ENCODE results near the gene ASAH2B. TPM values are rescaled to one million over a fixed set of nuclear protein-coding genes. Genes with fewer than 3 reads are reported as not detected.

Gene ASAH2B
- total RNA-seq = 1.1 and 1.9 TPM in 2 replicates

DNA sequence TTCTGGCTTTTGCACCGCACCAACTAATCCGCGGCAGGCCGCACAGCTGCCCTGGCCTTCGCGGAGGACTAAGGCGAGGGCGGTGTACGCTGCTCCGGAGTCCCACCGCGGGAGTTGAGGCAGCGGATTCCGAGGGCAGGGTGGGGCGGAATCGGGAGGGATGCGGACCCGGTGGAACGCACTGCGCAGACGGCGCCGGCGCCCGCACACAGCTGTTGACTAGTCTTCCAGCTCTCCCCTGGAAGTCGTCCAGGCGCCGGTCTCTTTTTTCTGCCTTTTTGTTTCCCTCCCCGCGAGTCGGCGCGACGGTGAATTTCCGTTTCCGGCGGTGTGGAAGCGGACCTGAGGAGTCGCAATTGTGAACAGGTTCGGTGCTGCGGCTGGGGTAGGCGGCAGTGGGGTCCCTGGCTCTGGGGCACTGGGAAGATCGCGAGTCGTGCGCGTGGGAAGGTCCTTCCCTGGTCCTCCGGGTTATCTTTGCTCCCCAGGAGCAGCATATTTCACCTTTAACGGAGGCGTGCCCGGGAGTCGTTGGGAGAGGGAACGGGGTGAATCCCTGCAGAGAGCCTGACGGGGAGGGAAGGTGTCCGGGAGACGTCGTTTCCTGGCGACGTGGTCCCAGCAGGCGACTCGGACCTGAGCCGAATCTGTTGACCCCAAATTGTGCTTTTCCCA lies at the start of gene ASAH2B:
Gene ASAH2B, plus strand, starts transcription at position 319 of the 675 bp plus-strand sequence. CDS start 5,195 bp downstream, outside the sequence.

Other genes starting within 250 kb of the ASAH2B start
- 26.3 and 45.0 TPM in 2 replicates for gene SGMS1, start 116.0 kb upstream of the ASAH2B start, total RNA-seq
- gene A1CF, start 145.7 kb downstream of the ASAH2B start, total RNA-seq = not detected in 2 replicates